CD14-positive monocyte (primary cell): ENCODE measurements around the gene CTXN1. TPM values are rescaled to one million over a fixed set of nuclear protein-coding genes. Genes with fewer than 3 reads are reported as not detected.

Experiments used
- DNase-seq, 3 donors: peaks; one replicate each; pipeline ENCODE4 v3.0.0-alpha.2; 2011 to 2022
- H2AFZ ChIP-seq: 2 replicates; pipeline ENCODE4 v1.6.0; 2012; ENCODE audit warnings: mild to moderate bottlenecking, low read depth, low read length, inconsistent platforms; ENCODE audit not compliant: insufficient read depth, poor library complexity, severe bottlenecking
- H3K27ac ChIP-seq, 2 donors: 1 replicate in 1 of 2; 2 replicates in 1 of 2; pipeline ENCODE4 v1.5.1; 2012 to 2013; ENCODE audit warnings: low read length in 2 of 2, control low read depth in 1 of 2, inconsistent platforms in 1 of 2, low read depth in 1 of 2, mild to moderate bottlenecking in 1 of 2
- H3K27me3 ChIP-seq, 2 donors: one replicate each; pipeline versions ENCODE4 v1.6.0 to v1.6.1; 2011 to 2013; ENCODE audit warnings: low read length in 2 of 2; ENCODE audit not compliant: control insufficient read depth in 2 of 2, insufficient read depth in 2 of 2
- H3K36me3 ChIP-seq, 2 donors: replicated peaks in 1 of 2; 1 replicate in 1 of 2; 2 replicates in 1 of 2; pipeline versions ENCODE4 v1.5.1 to v1.6.1; 2012 to 2013; ENCODE audit warnings: low read length in 2 of 2, control low read depth in 1 of 2, inconsistent platforms in 1 of 2, mild to moderate bottlenecking in 1 of 2; ENCODE audit not compliant: insufficient read depth in 2 of 2, control insufficient read depth in 1 of 2
- H3K4me1 ChIP-seq, 2 donors: 1 replicate in 1 of 2; 2 replicates in 1 of 2; pipeline versions ENCODE4 v1.5.1 to v1.6.1; 2012 to 2013; ENCODE audit warnings: low read length in 2 of 2, control low read depth in 1 of 2, inconsistent platforms in 1 of 2, mild to moderate bottlenecking in 1 of 2, moderate library complexity in 1 of 2; ENCODE audit not compliant: insufficient read depth in 2 of 2, control insufficient read depth in 1 of 2
- H3K4me2 ChIP-seq: replicated peaks from 2 replicates; pipeline ENCODE3; 2012; ENCODE audit warnings: low read length, moderate library complexity, mild to moderate bottlenecking; ENCODE audit not compliant: poor library complexity, severe bottlenecking; ENCODE audit errors: extremely low read depth
- H3K4me3 ChIP-seq, 3 experiments: fragments of 200-600 bp in 1 of 3; sonication (generic) in 1 of 3; replicated peaks in 1 of 3; 1 replicate in 2 of 3; 2 replicates in 1 of 3; pipeline ENCODE4 v1.5.1; 2011 to 2013; ENCODE audit warnings: low read length in 3 of 3, mild to moderate bottlenecking in 3 of 3, control low read depth in 2 of 3, low read depth in 2 of 3, inconsistent platforms in 1 of 3, moderate library complexity in 1 of 3
- H3K79me2 ChIP-seq: 2 replicates; pipeline ENCODE4 v1.6.0; 2012; ENCODE audit warnings: mild to moderate bottlenecking, control low read depth, inconsistent platforms, low read length, moderate library complexity; ENCODE audit not compliant: insufficient read depth
- H3K9ac ChIP-seq: 2 replicates; pipeline ENCODE4 v1.6.0; 2017; ENCODE audit warnings: low read length, mild to moderate bottlenecking; ENCODE audit not compliant: insufficient read depth, poor library complexity, severe bottlenecking
- H3K9me3 ChIP-seq, 2 donors: replicated peaks in 1 of 2; 1 replicate in 1 of 2; 2 replicates in 1 of 2; pipeline versions ENCODE4 v1.5.1 to v1.6.1; 2012 to 2013; ENCODE audit warnings: low read length in 2 of 2, control low read depth in 1 of 2; ENCODE audit not compliant: control insufficient read depth in 1 of 2, insufficient read depth in 1 of 2
- H4K20me1 ChIP-seq: 2 replicates; pipeline ENCODE4 v1.6.0; 2012; ENCODE audit warnings: mild to moderate bottlenecking, low read length, control low read depth, moderate library complexity; ENCODE audit not compliant: insufficient read depth
- H3K27ac Mint-ChIP-seq, 7 donors: one replicate each; pipeline ENCODE4 v1.8.0; 2020; ENCODE audit warnings: mild to moderate bottlenecking in 7 of 7, mixed read lengths in 7 of 7, moderate library complexity in 6 of 7, inconsistent platforms in 2 of 7
- H3K27me3 Mint-ChIP-seq, 3 donors: one replicate each; pipeline ENCODE4 v1.8.0; 2021 to 2022; ENCODE audit warnings: low read depth in 3 of 3, mild to moderate bottlenecking in 3 of 3, mixed read lengths in 3 of 3, moderate library complexity in 3 of 3, inconsistent platforms in 1 of 3
- H3K36me3 Mint-ChIP-seq, 2 donors: one replicate each; pipeline ENCODE4 v1.8.0; 2020; ENCODE audit warnings: mixed read lengths in 2 of 2, inconsistent platforms in 1 of 2, mild to moderate bottlenecking in 1 of 2
- H3K4me1 Mint-ChIP-seq: one replicate; pipeline ENCODE4 v1.8.0; 2020; ENCODE audit warnings: mild to moderate bottlenecking, mixed read lengths
- H3K4me3 Mint-ChIP-seq, 2 donors: one replicate each; pipeline ENCODE4 v1.8.0; 2020; ENCODE audit warnings: mild to moderate bottlenecking in 2 of 2, mixed read lengths in 2 of 2, moderate library complexity in 1 of 2
- H3K9me3 Mint-ChIP-seq, 7 donors: one replicate each; pipeline ENCODE4 v1.8.0; 2020 to 2022; ENCODE audit warnings: mixed read lengths in 7 of 7, mild to moderate bottlenecking in 6 of 7, moderate library complexity in 6 of 7, inconsistent platforms in 2 of 7
- CTCF ChIP-seq: fragments of 200-600 bp; IDR thresholded peaks from one replicate; pipeline ENCODE4 v1.8.0; 2022; ENCODE audit warnings: antibody characterized with exemption, mild to moderate bottlenecking
- WGBS: methylation state at CpG from one replicate; pipeline ENCODE4 v1.1.5; 2013; ENCODE audit warnings: missing lambda C conversion rate; ENCODE audit not compliant: insufficient coverage; 5-methylcytosine and 5-hydroxymethylcytosine counted together
- intact Hi-C, 2 donors: fragments of 100-400 bp; cut with micrococcal nuclease; formaldehyde crosslinking; loops; one replicate each; pipeline versions ENCODE4 v1.15.0 to v1.15.1; 2023
- polyA plus RNA-seq, 3 donors: library from polyadenylated mRNA; depleted of rRNA in 1 of 3; unstranded in 2 of 3; stranded (reverse) in 1 of 3; fragments of 300-500 nt in 2 of 3; fragments of >200 nt in 1 of 3; fragmentation: Illumina TruSeq in 2 of 3; gene quantifications; 1 replicate in 2 of 3; 2 replicates in 1 of 3; pipeline ENCODE4 v1.2.3, GENCODE V29; 2012 to 2021

CTXN1 gene
- polyA plus RNA-seq, 3 donors = not detected

GRCh38 chr19:7968796-7969554 lies 43.0 kb upstream of the CTXN1 start:
- H3K79me2 ChIP-seq = no peaks in the 10 kb centered on the region
- Mint-ChIP-seq H3K27me3 (no peaks in the 10 kb centered on the region), H3K4me1 (no peaks in the 10 kb centered on the region), H3K4me3 (no peak overlapping the region), H3K36me3 (peaks cover 51 to 92% of the 10 kb centered on the region in 2 donors), H3K9me3 (no peaks in the 10 kb centered on the region), H3K27ac (no peak overlapping the region)
- no peak for DNase-seq
- H3K4me2 ChIP-seq = no peak overlapping the region
- intact Hi-C loops = loop anchor here in 1 of 2 donors (10.0 kb wide), 1 partner anchor 186 kb away; no protein-coding TSS in a partner anchor
- H2AFZ ChIP-seq = no peak overlapping the region
- peaks cover 8% of the 10 kb centered on the region for H4K20me1 ChIP-seq
- H3K27me3 ChIP-seq = no peaks in the 10 kb centered on the region
- 95% methylated on average over 18 of the region's 20 CpGs for WGBS
- H3K4me3 ChIP-seq = no peak overlapping the region
- peaks cover 66 to 83% of the 10 kb centered on the region in 2 donors for H3K36me3 ChIP-seq
- no peak for TF ChIP-seq CTCF
- no peaks in the 10 kb centered on the region for H3K4me1 ChIP-seq
- H3K9ac ChIP-seq = no peak overlapping the region
- H3K27ac ChIP-seq = no peak overlapping the region
- H3K9me3 ChIP-seq = no peaks in the 10 kb centered on the region

- Histone ChIP-seq H3K4me1 (no peaks in the 10 kb centered on the region), H3K9ac (no peak overlapping the region), H3K9me3 (no peaks in the 10 kb centered on the region), H3K27ac (no peak overlapping the region), H3K79me2 (no peaks in the 10 kb centered on the region), H3K36me3 (peaks cover 67 to 83% of the 10 kb centered on the region in 2 donors), H4K20me1 (peaks cover 8% of the 10 kb centered on the region), H2AFZ (no peak overlapping the region), H3K27me3 (no peaks in the 10 kb centered on the region), H3K4me3 (no peak overlapping the region), H3K4me2 (no peak overlapping the region)
- H3K4me3 Mint-ChIP-seq = no peak overlapping the region
- peak overlapping the region in 1 of 7 donors; percentile 54 for H3K27ac Mint-ChIP-seq
- H3K4me1 Mint-ChIP-seq = no peaks in the 10 kb centered on the region
- over 99% methylated on average over 12 of the region's 15 CpGs for WGBS
- peaks cover 50 to 92% of the 10 kb centered on the region in 2 donors for H3K36me3 Mint-ChIP-seq
- intact Hi-C loops = loop anchor here in 1 of 2 donors (10.0 kb wide), 1 partner anchor 187 kb away; no protein-coding TSS in a partner anchor
- peaks cover 0 to 1% (median 0%) of the 10 kb centered on the region in 3 donors for H3K27me3 Mint-ChIP-seq
- no peak for TF ChIP-seq CTCF
- H3K9me3 Mint-ChIP-seq = no peaks in the 10 kb centered on the region
- no peak for DNase-seq
These were observed 42.3 kb upstream of the CTXN1 start for GRCh38 chr19:7968008-7968795.
